GM15510 (cell line): ENCODE results near the gene DUX4.
"Not testable (repeated sequence)": the region's sequence is repeated elsewhere in the genome, so short reads cannot be mapped to it uniquely, and the experiment has no call there.

Experiments used
- POLR2A ChIP-seq: IDR thresholded peaks from 3 replicates; pipeline ENCODE4 v1.6.1; 2011; ENCODE audit warnings: borderline replicate concordance; ENCODE audit not compliant: insufficient read length; ENCODE audit errors: extremely low read depth

The DUX4 gene

GRCh38 chr4:190173428-190173827 lies at the start of gene DUX4:
TSS of gene DUX4 (plus strand) at chr4:190173774. CDS start at chr4:190173774, 0 bp downstream.
- not testable (repeated sequence) for TF ChIP-seq POLR2A
